Right ventricle myocardium inferior (tissue), 1 donor: ENCODE results near the gene PIK3CB. TPM values are rescaled to one million over a fixed set of nuclear protein-coding genes. Genes with fewer than 3 reads are reported as not detected.

ENCODE experiments used
- total RNA-seq: library from RNA; stranded (reverse); fragmentation: NEBNext Ultra II Directional; extraction: Animal tissue kit (Norgen Biotek cat#: 25700); gene quantifications from one replicate; pipeline ENCODE4 v1.2.1, GENCODE V29; 2021
- donor health status: DM: no; HTN: yes; CAD: no; lungs with severe emphysema.

The PIK3CB gene
- total RNA-seq, 1 donor from 2014 or later, result 30.9 TPM

Other genes with a start within 250 kb of the PIK3CB start
- 21.6 TPM for gene CEP70, start 240.7 kb downstream of the PIK3CB start, total RNA-seq
- gene FAIM, start 226.2 kb downstream of the PIK3CB start, total RNA-seq, result 3.7 TPM
- not detected for gene FOXL2, start 112.2 kb upstream of the PIK3CB start, total RNA-seq
- gene FOXL2NB, start 112.3 kb upstream of the PIK3CB start, total RNA-seq, result not detected
- not detected for gene PRR23A, start 171.3 kb upstream of the PIK3CB start, total RNA-seq
- gene PRR23B, start 186.0 kb upstream of the PIK3CB start, total RNA-seq, result not detected
- gene PRR23C, start 210.0 kb upstream of the PIK3CB start, total RNA-seq, result not detected